NCI-H187 (cell line): ENCODE results near the gene NFIB.
A peak's percentile ranks its signal among the peaks of the same experiment; 100 is the strongest.

Experiments used
- DNase-seq, 2 experiments: peaks; one replicate each; lab custom pipeline; 2025; lab: John Stamatoyannopoulos, UW

NFIB gene

DNA sequence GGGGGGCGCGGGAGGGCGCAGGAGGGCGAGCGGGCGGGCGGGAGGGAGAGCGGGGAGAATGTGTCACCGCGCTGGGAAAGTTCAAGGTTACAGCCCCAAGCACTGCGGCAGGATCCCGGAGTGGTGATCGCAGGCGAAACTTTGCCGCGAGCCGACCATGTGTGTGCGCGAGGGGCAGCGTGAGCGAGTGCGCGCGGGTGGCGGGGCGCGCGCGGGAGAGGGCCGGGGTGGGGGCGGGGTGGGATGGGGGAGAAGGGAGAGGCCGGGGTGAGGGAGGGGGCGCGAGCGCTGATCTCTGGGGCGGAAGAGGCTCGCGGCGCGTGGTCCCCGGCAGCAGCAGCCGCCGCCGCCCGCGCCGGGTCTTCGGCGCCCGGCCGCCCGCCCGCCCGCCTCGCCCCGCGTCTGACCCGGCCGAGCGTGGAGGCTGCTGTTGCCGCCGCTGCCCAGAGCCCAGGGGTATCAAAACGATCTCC is at the start of gene NFIB:
TSS of gene NFIB (minus strand) at position 191 of the 473 bp plus-strand sequence. CDS start 630 bp downstream, outside the sequence.
- peak in 1 of 2 experiments; percentile 6 for DNase-seq

DNA sequence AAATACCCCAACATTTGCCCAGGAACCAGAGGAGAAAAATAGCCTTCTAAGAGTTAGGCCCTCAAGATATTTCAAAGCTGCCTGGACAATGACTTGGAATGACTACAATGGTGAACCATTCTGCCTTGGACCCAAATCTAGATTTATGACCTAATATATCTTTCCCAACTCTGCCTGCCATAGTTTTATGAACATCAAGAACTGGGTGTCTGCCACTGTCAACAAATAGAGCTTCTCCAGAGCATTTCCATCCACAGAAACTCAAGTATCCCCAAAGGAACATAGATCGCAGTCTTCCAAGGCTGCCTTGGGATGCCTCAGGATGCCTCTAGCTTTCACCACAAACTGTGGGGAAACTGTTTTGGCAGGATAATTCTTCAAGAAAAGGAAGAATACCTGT is 48.2 kb upstream of the NFIB start:
- no peak for DNase-seq

DNA sequence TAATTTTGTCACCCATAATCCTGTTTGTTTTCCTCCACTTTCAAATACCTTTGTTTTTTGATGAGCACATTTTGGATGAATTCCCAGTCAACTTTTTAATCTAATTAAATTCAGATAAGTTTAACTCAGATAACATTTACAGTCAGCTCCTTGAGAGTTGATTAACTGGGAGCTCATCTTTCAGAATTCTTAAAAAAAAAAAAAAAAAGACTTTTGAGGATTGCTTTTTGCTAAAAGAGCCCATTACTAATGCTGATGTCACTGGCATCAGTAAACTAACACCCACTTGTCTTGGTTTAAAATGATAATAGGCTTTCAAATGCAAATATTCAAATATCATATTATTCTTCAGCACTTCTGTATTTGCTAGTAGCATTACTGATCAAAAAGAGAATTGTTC is 47.1 kb upstream of the NFIB start:
- no peak for DNase-seq

GRCh38 chr9:14358523-14358922 is 44.6 kb upstream of the NFIB start:
- no peak for DNase-seq

DNA sequence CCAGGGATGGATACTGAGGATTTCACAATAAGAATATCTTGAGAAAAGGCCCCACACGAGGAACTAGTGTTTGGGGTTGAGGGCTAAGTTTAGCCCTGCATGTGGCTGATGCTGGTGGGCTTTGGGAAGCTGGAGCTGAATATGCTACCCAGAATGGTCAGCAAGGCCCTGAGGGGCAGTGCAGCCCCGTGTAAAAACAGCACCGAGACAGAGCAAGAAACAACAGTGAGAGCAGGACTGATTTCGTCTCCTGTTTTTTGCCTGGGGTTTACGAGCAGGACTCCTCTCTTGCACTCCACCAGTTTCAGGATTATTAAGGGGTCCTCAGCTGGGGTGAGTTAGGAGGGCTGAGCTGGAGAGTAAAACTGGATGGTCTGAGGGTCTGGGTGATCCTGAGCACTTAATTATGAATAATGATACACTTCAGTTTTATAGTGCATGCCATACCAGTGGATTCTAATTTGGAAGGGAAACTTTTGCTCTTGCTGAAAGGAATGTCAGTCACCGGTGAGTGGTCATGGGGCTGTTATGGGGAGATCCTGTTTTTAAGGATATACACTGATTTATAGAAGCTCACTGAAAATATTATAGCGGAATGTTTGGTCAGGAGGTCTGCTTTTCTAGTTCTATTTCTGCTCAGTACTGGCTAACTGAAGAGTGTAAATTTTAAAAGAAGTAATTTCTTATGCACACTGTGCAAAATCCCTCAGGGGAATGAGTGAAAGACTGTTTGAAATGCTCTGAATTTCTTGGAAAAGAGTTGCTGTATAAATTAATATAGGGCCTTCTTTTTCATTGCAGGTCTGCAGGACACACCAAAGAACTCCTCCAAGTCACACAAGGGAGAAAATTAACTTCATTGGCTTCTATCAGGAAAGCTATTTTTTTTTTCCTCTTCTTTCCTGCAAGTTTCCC is 42.7 kb upstream of the NFIB start:
- no peak for DNase-seq

DNA sequence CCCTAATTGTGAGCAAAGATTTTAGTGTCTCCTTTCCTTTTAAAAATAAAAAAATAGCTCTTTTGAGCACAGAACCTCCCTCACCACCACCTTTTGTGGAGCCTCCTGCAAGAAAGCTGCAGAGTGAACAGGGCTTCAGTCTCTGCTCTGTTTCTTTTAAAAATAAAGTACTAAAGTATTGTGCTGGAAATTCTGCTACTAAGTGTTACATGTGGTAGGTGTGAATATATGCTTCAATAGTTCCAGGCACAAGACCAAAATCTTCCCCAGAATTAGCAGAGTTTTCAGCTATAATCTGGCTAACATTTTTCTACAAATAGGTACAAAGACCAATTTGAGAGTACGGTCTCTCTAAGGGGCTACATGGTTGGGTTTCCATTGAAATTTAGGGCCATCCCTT is 40.3 kb upstream of the NFIB start:
- no peak for DNase-seq

- peak; percentile 49 to 83 for DNase-seq
Measured at GRCh38 chr9:14353222-14354056, 39.5 kb upstream of the NFIB start.

DNA sequence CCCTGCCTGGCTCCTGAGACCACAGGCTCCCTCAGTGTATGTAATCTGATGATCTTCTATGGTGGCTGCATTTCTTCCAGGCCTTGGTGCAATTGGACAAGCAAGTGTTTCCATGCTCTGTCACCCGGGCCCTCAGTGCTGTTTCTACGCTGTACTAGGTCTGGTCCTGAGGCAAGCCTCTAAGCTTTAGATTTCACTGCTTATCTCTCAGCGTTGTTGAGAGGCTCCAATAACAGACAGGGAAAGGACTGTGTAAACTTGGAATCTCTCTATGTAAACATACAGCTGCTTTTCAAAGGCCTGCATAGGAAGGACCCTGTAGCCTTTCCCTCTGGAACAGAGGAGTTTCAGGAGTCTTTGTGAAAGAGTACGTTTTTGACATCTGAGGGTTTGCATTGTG is 38.6 kb upstream of the NFIB start:
- no peak for DNase-seq

DNA sequence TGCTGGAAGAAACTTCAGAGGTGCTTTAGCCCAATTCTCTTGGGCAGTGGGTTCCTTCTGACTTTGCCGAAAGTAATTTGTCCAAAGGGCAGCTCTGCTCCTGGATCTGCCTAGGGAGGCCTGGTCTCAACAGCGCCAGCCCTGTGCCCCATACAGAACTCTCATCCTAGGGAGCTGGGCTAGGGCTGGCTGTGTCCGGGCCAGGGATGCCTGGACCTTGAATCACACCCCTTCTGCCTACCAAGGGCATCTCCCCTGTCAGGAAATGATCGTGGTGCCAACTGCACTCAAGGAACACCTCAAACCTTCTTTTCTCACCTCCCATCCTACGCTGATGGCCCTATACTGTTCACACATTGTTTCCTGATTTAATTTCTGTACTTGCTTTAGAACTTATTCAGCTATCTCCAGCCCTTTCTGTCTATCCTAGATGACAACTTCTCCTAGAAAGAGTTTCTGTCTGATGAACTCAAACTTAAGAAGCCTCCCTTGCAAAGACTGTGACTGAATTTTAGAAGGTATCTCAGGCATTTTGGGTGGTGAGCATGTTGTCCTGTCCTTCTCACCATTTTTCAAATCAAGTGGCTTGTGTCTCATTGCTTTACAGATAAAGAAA is 37.4 kb upstream of the NFIB start:
- DNase-seq: no peak

DNA sequence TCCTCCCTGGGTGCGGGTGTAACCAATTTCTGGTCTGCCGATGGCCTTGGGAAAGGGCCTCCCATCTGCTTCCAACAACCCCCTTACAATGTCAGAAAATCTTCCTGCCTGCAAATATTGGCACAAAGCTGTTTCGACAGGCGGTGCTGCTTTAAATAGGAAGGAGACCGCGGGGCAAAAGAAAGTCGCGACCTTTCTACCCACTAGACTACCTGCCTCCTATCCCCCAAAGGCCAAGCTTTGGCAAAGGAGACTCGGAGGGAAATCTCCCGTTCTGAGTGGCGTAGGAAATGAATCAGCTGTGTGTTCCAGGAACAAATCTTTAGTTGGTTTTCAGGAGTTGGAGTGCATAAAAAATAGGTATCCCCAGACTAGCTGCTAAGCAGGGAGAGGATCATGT is 36.8 kb upstream of the NFIB start:
- no peak for DNase-seq

DNA sequence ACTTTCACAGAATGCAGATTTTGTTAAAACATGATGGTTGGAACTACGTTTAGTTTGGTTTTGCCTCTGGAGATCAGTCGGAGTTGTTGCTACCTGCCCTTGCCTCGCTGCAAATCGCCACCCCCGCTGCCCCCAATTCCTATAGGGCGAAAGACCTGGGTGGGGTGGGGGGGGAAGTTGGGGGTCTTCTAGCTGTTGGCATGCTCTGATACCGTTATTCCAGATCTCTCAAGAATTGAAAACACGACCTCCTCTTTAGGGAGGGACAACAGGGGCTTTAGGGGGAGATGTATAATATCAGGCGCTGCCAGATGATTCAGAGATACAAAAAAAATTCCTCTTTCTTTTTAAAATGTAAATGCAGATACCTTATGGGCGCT is 36.4 kb upstream of the NFIB start:
- no peak for DNase-seq

DNA sequence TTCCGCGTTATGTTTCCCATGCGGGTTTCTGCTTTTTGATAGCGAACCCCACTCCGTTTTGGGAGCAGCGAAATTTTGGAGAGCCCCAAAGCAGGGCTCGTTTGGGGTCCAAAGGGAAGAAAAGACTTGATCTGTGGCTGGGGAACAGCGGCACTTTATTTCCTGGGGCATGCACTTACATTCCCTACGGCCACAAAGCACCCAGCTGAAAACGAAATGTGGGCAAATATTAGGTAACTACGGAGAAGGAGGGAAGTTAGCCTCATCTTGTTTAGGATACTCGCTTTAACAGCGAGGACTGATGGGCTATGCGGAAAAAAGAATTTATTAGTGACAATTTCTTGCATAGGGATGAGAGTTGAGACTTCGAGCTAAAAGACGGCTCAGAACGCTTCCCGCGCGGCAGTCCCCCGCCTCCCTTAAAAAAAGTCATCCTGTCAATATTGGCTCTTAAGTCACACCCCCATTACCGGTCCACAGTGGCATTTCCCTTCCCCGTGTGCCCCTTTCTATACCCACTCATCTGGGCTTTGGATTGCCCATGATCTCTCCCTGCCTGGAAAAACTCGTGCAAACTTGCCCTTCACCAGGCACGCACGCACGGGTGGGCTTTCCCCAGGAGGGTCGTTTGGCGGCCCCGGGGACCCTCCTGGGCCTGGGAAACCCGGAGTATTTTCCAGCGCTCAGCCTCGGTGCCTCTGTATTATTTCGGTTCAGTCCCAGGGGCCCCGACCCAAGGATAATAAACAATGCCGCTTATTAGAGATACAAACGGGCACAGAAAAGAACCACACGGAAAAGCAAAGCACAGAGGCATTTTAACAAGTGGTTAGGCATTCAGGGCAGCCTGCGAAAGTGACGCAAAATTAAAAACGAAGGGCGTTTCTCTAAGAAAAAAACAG is 35.8 kb upstream of the NFIB start:
- no peak for DNase-seq

DNA sequence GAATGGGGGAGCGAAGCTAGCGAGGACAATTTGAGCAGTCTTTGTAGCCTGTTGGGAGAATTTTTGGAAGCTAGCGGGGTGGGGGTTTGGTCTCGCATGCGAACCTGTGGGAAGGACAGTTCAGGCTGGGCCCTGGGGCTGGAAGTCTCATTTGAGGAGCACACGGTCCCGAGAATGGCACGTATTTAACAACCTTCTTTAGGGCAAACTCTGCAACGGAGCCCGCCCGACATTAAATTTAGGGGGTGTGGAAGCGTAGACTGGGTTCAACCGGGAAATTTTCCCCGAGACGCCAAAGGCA is 35.2 kb upstream of the NFIB start:
- DNase-seq: no peak

DNA sequence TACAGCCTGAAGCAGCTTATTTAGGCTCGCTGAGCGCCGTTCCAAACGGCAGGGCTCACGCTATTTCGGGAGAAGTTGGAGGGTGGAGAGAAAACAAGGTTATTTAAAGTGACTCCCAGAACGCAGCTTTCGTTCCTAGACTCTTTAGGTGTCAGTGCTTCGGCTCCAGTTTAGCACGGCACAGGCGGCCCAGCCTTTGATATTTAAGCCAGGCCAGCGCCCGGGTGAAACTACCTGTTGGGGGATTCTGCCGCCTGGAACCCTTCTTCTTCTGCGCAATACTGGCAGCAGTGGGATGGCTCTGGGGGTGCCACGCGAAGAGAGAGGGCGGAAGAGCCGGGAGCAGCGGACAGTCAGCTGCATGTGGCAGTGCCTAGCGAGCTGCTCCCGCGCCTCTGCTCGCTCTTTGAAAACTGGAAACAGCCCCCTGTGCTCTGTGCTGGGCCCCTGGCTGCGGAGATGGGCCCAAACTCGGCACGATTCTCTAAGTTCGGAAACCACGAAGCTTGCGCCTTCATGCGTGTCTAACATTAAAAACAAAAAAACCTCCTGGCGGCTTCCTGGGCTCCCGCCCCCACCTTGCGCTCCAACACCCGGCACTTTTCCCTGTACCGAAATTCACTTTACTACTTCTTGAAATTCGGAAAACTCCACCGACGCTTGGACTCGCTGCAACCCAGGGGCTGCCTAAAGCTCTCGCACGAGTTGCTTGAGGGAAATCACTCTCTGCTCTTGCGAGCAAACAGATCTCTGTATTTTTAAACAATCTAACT is 34.6 kb upstream of the NFIB start:
- DNase-seq: no peak

DNA sequence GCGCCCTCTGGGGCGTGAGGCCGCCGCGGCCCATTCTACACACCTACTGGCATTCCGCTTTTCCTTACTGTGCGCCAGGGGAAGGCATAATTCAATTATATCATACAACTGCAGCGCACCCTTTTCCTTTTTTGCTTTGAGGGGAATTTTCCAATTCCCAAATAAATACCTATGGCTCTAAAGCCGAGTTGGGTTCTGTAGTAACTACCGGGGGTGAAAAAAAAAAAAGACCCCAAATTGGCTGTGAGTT is 34.1 kb upstream of the NFIB start:
- DNase-seq: no peak

DNA sequence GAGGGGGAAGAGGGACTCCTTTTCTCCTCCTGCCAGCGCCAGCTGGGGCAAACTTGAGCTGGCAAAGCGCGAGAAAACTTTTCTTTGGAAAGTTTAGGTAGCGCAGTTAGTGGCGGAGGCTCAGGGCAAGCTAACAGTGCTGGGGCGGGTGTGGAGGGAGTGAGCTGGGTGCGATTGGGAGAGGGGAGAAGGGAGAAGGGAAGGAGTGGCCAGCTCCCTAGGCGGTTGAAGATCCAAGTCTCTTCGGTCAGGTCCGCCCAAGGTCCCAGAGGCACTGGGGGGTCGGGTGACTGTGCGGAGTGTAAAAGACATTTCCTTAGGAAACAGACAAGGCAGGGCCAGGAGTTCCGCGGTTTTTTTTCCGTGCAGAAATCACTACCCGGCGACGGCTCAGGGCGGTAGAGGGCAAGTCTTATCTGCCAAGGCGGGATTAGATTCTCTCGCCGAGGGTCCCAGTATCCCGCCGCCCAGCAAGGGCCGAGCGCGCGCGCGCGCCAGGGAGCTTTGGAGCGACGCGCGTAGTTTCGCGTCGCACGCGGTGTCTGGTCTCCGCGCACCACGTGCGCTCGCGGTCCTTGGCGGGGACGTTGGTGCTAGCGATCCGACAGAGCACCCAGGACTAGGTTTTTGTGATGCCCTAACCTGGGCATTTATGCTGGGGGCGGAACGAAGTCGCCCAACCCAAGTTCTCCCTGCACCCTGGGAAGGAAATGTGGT is 33.6 kb upstream of the NFIB start:
- DNase-seq: no peak

DNA sequence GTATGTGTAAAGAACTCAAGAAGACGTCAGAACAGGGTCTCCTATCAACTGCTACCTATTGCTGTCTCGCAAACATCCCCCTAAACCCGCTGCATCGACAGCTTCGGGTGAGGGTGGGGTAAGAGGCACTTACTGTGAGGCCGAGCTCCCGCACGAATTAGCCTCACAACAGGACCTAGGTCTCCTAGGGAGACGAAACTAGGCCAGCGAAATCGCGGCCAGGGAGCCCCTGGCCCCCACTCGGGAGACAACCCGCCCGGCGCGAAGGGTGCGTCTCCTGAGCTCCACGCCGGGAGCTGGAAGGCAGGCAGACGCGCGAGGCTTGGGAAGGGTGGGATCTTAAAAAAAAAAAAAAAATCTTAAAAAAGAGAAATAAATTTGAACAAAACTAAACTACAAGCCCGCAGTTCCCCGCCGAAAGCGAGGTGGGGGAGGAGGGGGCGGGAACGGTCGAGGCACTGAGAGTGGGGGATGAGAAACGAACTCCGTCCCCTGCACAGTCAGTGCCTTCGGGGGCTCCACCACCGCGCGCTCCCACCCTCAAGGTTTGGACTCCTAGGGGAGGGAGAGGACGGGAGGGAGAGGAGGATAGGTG is 33.0 kb upstream of the NFIB start:
- no peak for DNase-seq

DNA sequence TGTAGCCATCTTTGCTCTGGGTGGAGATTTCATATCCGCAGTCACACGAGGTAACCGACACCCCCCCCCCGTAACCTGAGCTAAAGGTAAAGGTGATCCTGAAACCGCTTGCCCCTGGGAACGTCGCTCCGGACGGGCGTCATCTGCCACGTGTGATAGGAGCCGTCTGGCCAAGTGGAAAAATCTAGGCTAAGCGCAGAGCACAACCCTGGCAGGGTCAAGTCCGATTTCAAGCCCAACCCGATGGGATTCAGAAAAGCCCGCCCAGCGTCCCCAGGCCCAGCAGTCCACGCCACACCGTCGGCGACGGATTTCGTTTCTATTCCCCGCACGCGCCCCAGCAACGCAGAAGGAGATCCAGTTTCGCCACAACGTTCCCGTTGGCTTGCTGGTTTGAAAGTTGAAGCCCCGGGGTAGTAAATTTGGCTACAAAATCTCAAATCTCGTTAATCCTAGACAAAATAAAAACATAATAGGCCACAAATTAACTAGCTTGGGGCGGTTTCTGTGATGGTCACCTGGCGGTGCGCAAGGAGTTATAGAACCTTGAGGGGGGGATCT is 32.4 kb upstream of the NFIB start:
- no peak for DNase-seq

DNA sequence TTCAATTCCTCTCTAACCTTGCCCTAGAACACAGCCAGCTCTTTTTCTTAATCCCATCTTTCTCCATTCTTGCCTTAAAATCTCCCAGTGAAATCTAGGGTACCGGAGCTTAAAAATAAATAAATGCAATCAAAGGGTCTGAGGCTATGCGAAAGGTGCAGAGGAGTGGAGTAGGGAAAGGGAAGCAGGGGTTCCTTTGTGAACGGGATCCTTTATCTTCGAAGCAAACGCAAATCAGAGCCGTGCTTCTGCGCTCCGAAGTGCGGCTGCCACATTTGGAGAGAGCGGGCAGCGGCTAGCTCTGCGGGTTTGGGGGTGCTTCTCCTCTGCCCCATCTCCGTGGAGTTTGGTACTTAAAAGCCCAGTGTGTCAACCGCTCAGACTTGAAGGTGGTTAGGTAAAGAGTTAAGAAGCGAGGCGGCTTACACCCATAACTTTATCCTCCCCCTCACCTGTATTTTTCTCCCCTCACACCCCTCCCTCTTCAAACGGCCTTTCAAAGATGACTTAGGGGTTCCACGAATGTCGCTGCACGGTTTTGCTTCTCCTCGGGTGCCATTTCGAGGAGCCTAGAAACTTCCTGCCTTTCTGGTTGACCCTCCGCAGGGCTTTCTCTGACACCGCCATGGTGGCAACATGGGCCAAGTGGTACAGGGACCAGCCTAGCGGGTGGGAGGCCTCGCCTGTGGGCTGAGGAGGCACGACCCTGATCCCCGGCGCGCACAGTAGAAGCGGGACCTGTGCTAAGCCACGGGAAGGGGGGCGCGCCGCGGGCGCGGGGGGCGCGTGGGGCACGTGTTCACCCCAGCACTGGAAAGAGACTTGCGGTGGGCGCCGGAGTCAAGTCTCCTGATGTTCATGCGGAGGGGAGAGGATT is 31.7 kb upstream of the NFIB start:
- no peak for DNase-seq
